H9 (cell line): ENCODE data around the gene ITGA7. TPM values are rescaled to one million over a fixed set of nuclear protein-coding genes. Genes with fewer than 3 reads are reported as not detected.

Experiments
- DNase-seq: peaks from one replicate; pipeline ENCODE4 v3.0.0-alpha.2; 2017
- H2AFZ ChIP-seq: one replicate; pipeline ENCODE4 v1.6.1; 2013; ENCODE audit warnings: mild to moderate bottlenecking, low read length, control low read depth, moderate library complexity
- H2AK5ac ChIP-seq: 2 replicates; pipeline ENCODE4 v1.6.1; 2013; ENCODE audit warnings: low read length, control low read depth, mixed read lengths; ENCODE audit not compliant: insufficient read length
- H2BK120ac ChIP-seq: one replicate; pipeline ENCODE4 v1.6.1; 2013; ENCODE audit warnings: low read depth, mild to moderate bottlenecking, low read length, control low read depth, inconsistent platforms; ENCODE audit not compliant: poor library complexity, severe bottlenecking
- H2BK12ac ChIP-seq: 2 replicates; pipeline ENCODE4 v1.6.1; 2013; ENCODE audit warnings: low read length, control low read depth, mixed read lengths, low read depth; ENCODE audit not compliant: insufficient read length
- H2BK15ac ChIP-seq: 2 replicates; pipeline ENCODE4 v1.6.1; 2013; ENCODE audit warnings: low read depth, low read length, control low read depth
- H2BK20ac ChIP-seq: one replicate; pipeline ENCODE4 v1.6.1; 2013; ENCODE audit warnings: low read depth, mild to moderate bottlenecking, low read length, control low read depth, inconsistent platforms; ENCODE audit not compliant: poor library complexity, severe bottlenecking
- H2BK5ac ChIP-seq: 2 replicates; pipeline ENCODE4 v1.6.1; 2013; ENCODE audit warnings: low read length, control low read depth, mixed read lengths; ENCODE audit not compliant: insufficient read length
- H3K14ac ChIP-seq: 2 replicates; pipeline ENCODE4 v1.6.1; 2013; ENCODE audit warnings: low read length, control low read depth; ENCODE audit not compliant: insufficient read depth
- H3K18ac ChIP-seq: 2 replicates; pipeline ENCODE4 v1.6.1; 2013; ENCODE audit warnings: low read depth, mild to moderate bottlenecking, mixed read lengths, low read length, control low read depth; ENCODE audit not compliant: insufficient read length
- H3K23ac ChIP-seq: 2 replicates; pipeline ENCODE4 v1.6.1; 2013; ENCODE audit warnings: low read length, control low read depth, mixed read lengths, low read depth; ENCODE audit not compliant: insufficient read length
- H3K23me2 ChIP-seq: 2 replicates; pipeline ENCODE4 v1.6.1; 2013; ENCODE audit warnings: low read depth, mild to moderate bottlenecking, mixed read lengths, low read length, control low read depth; ENCODE audit not compliant: insufficient read length, poor library complexity, severe bottlenecking
- H3K27ac ChIP-seq: 2 replicates; pipeline ENCODE4 v1.5.1; 2013; ENCODE audit warnings: low read length, control low read depth, mixed read lengths, low read depth; ENCODE audit not compliant: insufficient read length
- H3K27me3 ChIP-seq: 2 replicates; pipeline ENCODE4 v1.6.1; 2013; ENCODE audit warnings: low read length, control low read depth, inconsistent platforms; ENCODE audit not compliant: insufficient read depth
- H3K4ac ChIP-seq: 2 replicates; pipeline ENCODE4 v1.6.1; 2013; ENCODE audit warnings: low read depth, mild to moderate bottlenecking, control low read depth, inconsistent platforms, low read length, moderate library complexity
- H3K4me1 ChIP-seq: 2 replicates; pipeline ENCODE4 v1.6.1; 2013; ENCODE audit warnings: low read length, control low read depth, inconsistent platforms; ENCODE audit not compliant: insufficient read depth
- H3K4me2 ChIP-seq: 2 replicates; pipeline ENCODE4 v1.6.1; 2013; ENCODE audit warnings: low read length, control low read depth, mixed read lengths; ENCODE audit not compliant: insufficient read length, insufficient read depth
- H3K56ac ChIP-seq: 2 replicates; pipeline ENCODE4 v1.6.1; 2013; ENCODE audit warnings: low read depth, mild to moderate bottlenecking, mixed read lengths, low read length, control low read depth; ENCODE audit not compliant: insufficient read length
- H3K79me1 ChIP-seq: 2 replicates; pipeline ENCODE4 v1.6.1; 2013; ENCODE audit warnings: low read depth, mild to moderate bottlenecking, moderate library complexity, low read length, control low read depth, inconsistent platforms; ENCODE audit not compliant: insufficient read depth, poor library complexity, severe bottlenecking
- H3K79me2 ChIP-seq: 2 replicates; pipeline ENCODE4 v1.6.1; 2013; ENCODE audit warnings: low read length, control low read depth, inconsistent platforms; ENCODE audit not compliant: insufficient read depth
- H3K9ac ChIP-seq: 2 replicates; pipeline ENCODE4 v1.6.1; 2013; ENCODE audit warnings: low read length, control low read depth, mixed read lengths; ENCODE audit not compliant: insufficient read length; ENCODE audit errors: extremely low read depth
- H3K9me3 ChIP-seq: one replicate; pipeline ENCODE4 v1.6.1; 2013; ENCODE audit warnings: low read depth, low read length, inconsistent platforms; ENCODE audit not compliant: control insufficient read depth
- H3T11ph ChIP-seq: one replicate; pipeline ENCODE4 v1.6.1; 2013; ENCODE audit warnings: mild to moderate bottlenecking, low read length, control low read depth, inconsistent platforms
- H4K20me1 ChIP-seq: one replicate; pipeline ENCODE4 v1.6.1; 2013; ENCODE audit not compliant: control insufficient read depth, insufficient read length, insufficient read depth
- H4K5ac ChIP-seq: 2 replicates; pipeline ENCODE4 v1.6.1; 2013; ENCODE audit warnings: low read depth, mild to moderate bottlenecking, mixed read lengths, low read length, control low read depth; ENCODE audit not compliant: insufficient read length
- H4K8ac ChIP-seq: replicated peaks from 2 replicates; pipeline ENCODE4 v1.6.1; 2013; ENCODE audit warnings: low read length, control low read depth, mixed read lengths, low read depth; ENCODE audit not compliant: insufficient read length
- H4K91ac ChIP-seq: 2 replicates; pipeline ENCODE4 v1.6.1; 2013; ENCODE audit warnings: low read depth, mild to moderate bottlenecking, moderate library complexity, mixed read lengths, low read length, control low read depth; ENCODE audit not compliant: insufficient read length
- H3K27ac Mint-ChIP-seq, 3 experiments: 2 replicates in 2 of 3; 3 replicates in 1 of 3; pipeline ENCODE4 v1.8.0; 2020 to 2021; ENCODE audit warnings: mixed read lengths in 3 of 3, mild to moderate bottlenecking in 1 of 3, moderate library complexity in 1 of 3
- H3K27me3 Mint-ChIP-seq: 2 replicates; pipeline ENCODE4 v1.8.0; 2021; ENCODE audit warnings: low read depth, mild to moderate bottlenecking, moderate library complexity, mixed read lengths
- H3K36me3 Mint-ChIP-seq, 3 experiments: 2 replicates in 2 of 3; 3 replicates in 1 of 3; pipeline ENCODE4 v1.8.0; 2020 to 2021; ENCODE audit warnings: low read depth in 3 of 3, mixed read lengths in 3 of 3; ENCODE audit not compliant: insufficient read depth in 1 of 3
- H3K4me1 Mint-ChIP-seq, 2 experiments: 2 replicates each; pipeline ENCODE4 v1.8.0; 2020; ENCODE audit warnings: mixed read lengths in 2 of 2
- H3K4me3 Mint-ChIP-seq, 2 experiments: 2 replicates in 1 of 2; 3 replicates in 1 of 2; pipeline ENCODE4 v1.8.0; 2020 to 2021; ENCODE audit warnings: mild to moderate bottlenecking in 2 of 2, mixed read lengths in 2 of 2, moderate library complexity in 1 of 2
- H3K9me3 Mint-ChIP-seq, 2 experiments: 2 replicates in 1 of 2; 3 replicates in 1 of 2; pipeline ENCODE4 v1.8.0; 2020; ENCODE audit warnings: mild to moderate bottlenecking in 2 of 2, mixed read lengths in 2 of 2, moderate library complexity in 1 of 2
- CTCF ChIP-seq: fragments of 200-600 bp; sonication (generic); conservative IDR thresholded peaks from 3 replicates; pipeline ENCODE4 v1.8.0; 2021; ENCODE audit warnings: antibody characterized with exemption, mild to moderate bottlenecking
- WGBS: extraction: QIAGEN DNeasy Blood & Tissue Kit; methylation state at CpG from one replicate; pipeline ENCODE4 v1.1.7; 2013; ENCODE audit warnings: missing lambda C conversion rate, low lambda C conversion rate, mixed read lengths; ENCODE audit not compliant: insufficient read length; ENCODE audit errors: extremely low coverage; 5-methylcytosine and 5-hydroxymethylcytosine counted together
- total RNA-seq: library from RNA; stranded (reverse); gene quantifications from 2 replicates; pipeline ENCODE4 v1.2.1, GENCODE V29; 2021

The ITGA7 gene
- total RNA-seq, 1 experiment from 2014 or later, result 119 TPM

DNA sequence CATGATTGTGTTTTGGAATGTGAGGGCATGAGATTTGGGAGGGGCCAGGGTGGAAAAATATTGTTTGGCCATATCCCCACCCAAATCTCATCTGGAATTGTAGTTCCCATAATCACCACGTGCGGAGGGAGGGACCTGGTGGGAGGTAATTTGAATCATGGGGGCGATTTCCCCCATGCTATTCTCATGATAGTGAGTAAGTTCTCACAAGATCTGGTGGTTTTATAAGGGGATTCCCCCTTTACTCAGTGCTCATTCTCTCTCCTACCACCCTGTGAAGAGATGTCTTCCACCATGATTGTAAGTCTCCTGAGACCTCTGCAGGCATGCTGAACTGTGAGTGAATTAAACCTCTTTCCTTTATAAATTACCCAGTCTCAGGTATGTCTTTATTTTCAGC, 55.4 kb downstream of the ITGA7 start:
- Histone ChIP-seq H3K27ac (no peak overlapping the region), H2BK5ac (no peak overlapping the region), H3K18ac (no peak overlapping the region), H3K4me1 (no peaks in the 10 kb centered on the region; the same call in 1 of the 2 replicates), H2BK20ac (no peak overlapping the region), H3K79me1 (no peaks in the 10 kb centered on the region), H3K23me2 (no peaks in the 10 kb centered on the region), H2AK5ac (no peak overlapping the region), H3K9ac (no peak overlapping the region), H3K23ac (no peak overlapping the region), H4K8ac (no peak overlapping the region), H2AFZ (no peak overlapping the region), H2BK120ac (no peak overlapping the region), H3K14ac (no peak overlapping the region), H4K91ac (no peak overlapping the region), H2BK12ac (no peak overlapping the region), H2BK15ac (no peak overlapping the region), H4K20me1 (no peaks in the 10 kb centered on the region), H3K56ac (no peak overlapping the region), H3T11ph (no peak overlapping the region), H3K27me3 (no peaks in the 10 kb centered on the region), H3K4ac (no peak overlapping the region), H3K4me2 (no peak overlapping the region), H3K79me2 (no peaks in the 10 kb centered on the region), H4K5ac (no peak overlapping the region), H3K9me3 (no peaks in the 10 kb centered on the region)
- Mint-ChIP-seq H3K4me1 (peaks cover 8 to 13% of the 10 kb centered on the region in 2 experiments), H3K9me3 (peaks cover 25 to 29% of the 10 kb centered on the region in 2 experiments), H3K27me3 (peaks cover 15% of the 10 kb centered on the region), H3K4me3 (no peak overlapping the region), H3K27ac (no peak overlapping the region), H3K36me3 (peaks cover 8 to 24% (median 13%) of the 10 kb centered on the region in 3 experiments; a peak in 6 of 7 replicates)
- no peak for TF ChIP-seq CTCF
- no CpG with 5 or more reads among the region's 3 CpGs for WGBS
- DNase-seq, result no peak
